Transverse colon (tissue), 4 donors: ENCODE results near the gene DARS1.

Source experiments
- EP300 ChIP-seq: sonication (generic); formaldehyde crosslinking; IDR thresholded peaks from one replicate; pipeline ENCODE4 v1.6.1; 2017; ENCODE audit warnings: antibody characterized with exemption, low read depth
- POLR2A ChIP-seq: fragments of 450-650 bp; IDR thresholded peaks from one replicate; pipeline ENCODE4 v1.6.1; 2016; ENCODE audit warnings: antibody characterized with exemption, mild to moderate bottlenecking, moderate library complexity
- POLR2AphosphoS5 ChIP-seq, 3 donors: sonication (generic); formaldehyde crosslinking; IDR thresholded peaks; one replicate each; pipeline ENCODE4 v1.6.1; 2016; ENCODE audit warnings: antibody characterized with exemption in 3 of 3
- TF ChIP-seq, protein P1 (sequence below), 5 experiments: fragments of 200-600 bp in 3 of 5; fragments of 450-650 bp in 2 of 5; sonication (generic) in 3 of 5; IDR thresholded peaks; 1 replicate in 2 of 5; 2 replicates in 3 of 5; pipeline ENCODE4 v1.5.1; 2016 to 2017; ENCODE audit warnings: antibody characterized with exemption in 5 of 5, inconsistent platforms in 3 of 5, mild to moderate bottlenecking in 2 of 5, moderate library complexity in 1 of 5

DNA sequence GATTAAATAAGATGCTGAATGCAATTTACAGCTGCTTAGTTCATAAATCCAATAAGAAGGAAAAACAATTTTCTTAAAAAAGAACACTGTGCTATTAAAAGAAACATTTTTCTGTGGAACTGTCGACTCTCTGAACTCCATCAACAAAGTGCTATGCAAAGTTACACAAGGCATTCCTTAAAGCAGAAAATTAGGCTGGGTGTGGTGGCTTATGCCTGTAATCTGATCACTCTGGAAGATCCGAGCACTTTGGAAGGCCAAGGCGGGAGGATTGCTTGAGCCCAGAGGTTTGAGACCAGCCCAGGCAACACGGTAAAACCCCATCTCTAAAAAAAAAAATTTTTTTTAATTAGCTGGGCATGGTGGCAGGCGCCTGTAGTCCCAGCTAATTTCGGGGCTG, 122.2 kb downstream of the DARS1 start:
- TF ChIP-seq, protein P1, sequence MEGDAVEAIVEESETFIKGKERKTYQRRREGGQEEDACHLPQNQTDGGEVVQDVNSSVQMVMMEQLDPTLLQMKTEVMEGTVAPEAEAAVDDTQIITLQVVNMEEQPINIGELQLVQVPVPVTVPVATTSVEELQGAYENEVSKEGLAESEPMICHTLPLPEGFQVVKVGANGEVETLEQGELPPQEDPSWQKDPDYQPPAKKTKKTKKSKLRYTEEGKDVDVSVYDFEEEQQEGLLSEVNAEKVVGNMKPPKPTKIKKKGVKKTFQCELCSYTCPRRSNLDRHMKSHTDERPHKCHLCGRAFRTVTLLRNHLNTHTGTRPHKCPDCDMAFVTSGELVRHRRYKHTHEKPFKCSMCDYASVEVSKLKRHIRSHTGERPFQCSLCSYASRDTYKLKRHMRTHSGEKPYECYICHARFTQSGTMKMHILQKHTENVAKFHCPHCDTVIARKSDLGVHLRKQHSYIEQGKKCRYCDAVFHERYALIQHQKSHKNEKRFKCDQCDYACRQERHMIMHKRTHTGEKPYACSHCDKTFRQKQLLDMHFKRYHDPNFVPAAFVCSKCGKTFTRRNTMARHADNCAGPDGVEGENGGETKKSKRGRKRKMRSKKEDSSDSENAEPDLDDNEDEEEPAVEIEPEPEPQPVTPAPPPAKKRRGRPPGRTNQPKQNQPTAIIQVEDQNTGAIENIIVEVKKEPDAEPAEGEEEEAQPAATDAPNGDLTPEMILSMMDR (IDR thresholded peaks at IDR 0.05): no peak
- no peak for TF ChIP-seq POLR2A
- TF ChIP-seq POLR2AphosphoS5 (IDR thresholded peaks at IDR 0.05): no peak
- no peak for TF ChIP-seq EP300
